ENCODE results near the gene UCKL1. TPM values are rescaled to one million over a fixed set of nuclear protein-coding genes. Genes with fewer than 3 reads are reported as not detected.
A peak's percentile ranks its signal among the peaks of the same experiment; 100 is the strongest.

UCKL1 gene
- polyA plus RNA-seq, 3 donors = 10.9 to 65.8 (median 14.5) TPM

DNA sequence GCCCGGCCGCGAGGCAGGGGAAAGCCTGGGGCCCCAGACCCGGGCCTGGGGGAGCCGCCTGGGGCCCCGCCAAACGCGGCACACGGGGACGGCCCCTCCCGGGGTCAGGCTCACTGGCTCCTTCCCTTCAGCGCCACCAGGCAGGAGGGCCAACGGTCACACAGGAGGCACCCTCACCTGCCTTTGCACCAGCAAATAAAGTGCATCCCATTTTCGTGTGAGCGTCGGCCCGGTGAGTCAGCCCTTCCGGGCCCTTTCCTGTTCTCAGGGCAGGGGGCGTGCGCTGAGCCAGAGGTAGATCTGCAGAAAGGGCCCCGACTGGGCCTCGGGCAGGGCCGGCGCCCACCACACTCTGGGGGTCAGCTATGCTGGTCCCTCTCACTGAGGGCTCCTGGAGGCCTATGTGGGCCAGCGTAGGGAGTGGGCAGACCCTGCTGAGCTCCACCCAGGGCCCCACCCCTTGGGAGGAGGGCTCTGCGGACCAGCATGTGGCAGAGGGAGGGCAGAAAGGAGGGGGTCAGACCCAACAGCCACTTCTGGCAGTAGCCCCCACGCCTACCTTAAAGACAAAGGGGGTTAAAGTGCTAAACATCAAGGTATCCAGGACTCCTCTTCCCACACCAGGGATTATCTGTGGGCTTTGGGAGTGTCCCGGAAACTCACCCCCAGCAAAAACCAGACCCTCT lies 931 bp upstream of the UCKL1 start:
- peaks cover 39% of the 10 kb centered on the region for H3K79me2 ChIP-seq (ENCODE audit: insufficient read depth, low read length)
- Mint-ChIP-seq H3K36me3 (peaks cover 7% of the 10 kb centered on the region in 2 donors), H3K9me3 (no peaks in the 10 kb centered on the region), H3K27ac (peak overlapping the region in 1 of 7 donors; percentile 36), H3K4me1 (peaks cover 28% of the 10 kb centered on the region), H3K27me3 (ENCODE audit: low read depth in 3 of 3) (peaks cover 0 to 5% (median 2%) of the 10 kb centered on the region in 3 donors), H3K4me3 (peak overlapping the region; percentile 76 to 85)
- peak overlapping the region; percentile 36 for H3K9ac ChIP-seq (ENCODE audit: insufficient read depth, low read length, poor library complexity, severe bottlenecking)
- H3K4me2 ChIP-seq (replicated peaks; ENCODE audit: extremely low read depth, low read length, poor library complexity, severe bottlenecking) = peak overlapping the region; percentile 89
- peaks cover 1 to 10% of the 10 kb centered on the region in 2 donors for H3K36me3 ChIP-seq (replicated peaks in 1 of 2; ENCODE audit: control insufficient read depth in 1 of 2, insufficient read depth in 2 of 2, low read length in 2 of 2)
- peaks cover 24 to 39% of the 10 kb centered on the region in 2 donors for H3K4me1 ChIP-seq (ENCODE audit: control insufficient read depth in 1 of 2, insufficient read depth in 2 of 2, low read length in 2 of 2)
- intact Hi-C loops (cut with micrococcal nuclease) = loop anchor here in 1 of 2 donors (2.0 to 5.0 kb wide), 3 partner anchors 60 to 250 kb away; partner anchors contain the start of genes ARFRP1, DNAJC5, TCEA2 and ZGPAT
- DNase-seq = peak in 2 of 3 donors; percentile 48 to 69
- no peak overlapping the region for H3K27ac ChIP-seq (ENCODE audit: low read depth in 1 of 2, low read length in 2 of 2)
- no peak overlapping the region for H2AFZ ChIP-seq (ENCODE audit: insufficient read depth, low read depth, low read length, poor library complexity, severe bottlenecking)
- WGBS (ENCODE audit: insufficient coverage) = 0% methylated on average over 25 of the region's 28 CpGs
- no peaks in the 10 kb centered on the region for H3K9me3 ChIP-seq (replicated peaks in 1 of 2; ENCODE audit: control insufficient read depth in 1 of 2, insufficient read depth in 1 of 2, low read length in 2 of 2)
- peaks cover 39% of the 10 kb centered on the region for H4K20me1 ChIP-seq (ENCODE audit: insufficient read depth, low read length)
- H3K27me3 ChIP-seq (ENCODE audit: control insufficient read depth in 2 of 2, insufficient read depth in 2 of 2, low read length in 2 of 2) = no peaks in the 10 kb centered on the region
- TF ChIP-seq, protein P1, sequence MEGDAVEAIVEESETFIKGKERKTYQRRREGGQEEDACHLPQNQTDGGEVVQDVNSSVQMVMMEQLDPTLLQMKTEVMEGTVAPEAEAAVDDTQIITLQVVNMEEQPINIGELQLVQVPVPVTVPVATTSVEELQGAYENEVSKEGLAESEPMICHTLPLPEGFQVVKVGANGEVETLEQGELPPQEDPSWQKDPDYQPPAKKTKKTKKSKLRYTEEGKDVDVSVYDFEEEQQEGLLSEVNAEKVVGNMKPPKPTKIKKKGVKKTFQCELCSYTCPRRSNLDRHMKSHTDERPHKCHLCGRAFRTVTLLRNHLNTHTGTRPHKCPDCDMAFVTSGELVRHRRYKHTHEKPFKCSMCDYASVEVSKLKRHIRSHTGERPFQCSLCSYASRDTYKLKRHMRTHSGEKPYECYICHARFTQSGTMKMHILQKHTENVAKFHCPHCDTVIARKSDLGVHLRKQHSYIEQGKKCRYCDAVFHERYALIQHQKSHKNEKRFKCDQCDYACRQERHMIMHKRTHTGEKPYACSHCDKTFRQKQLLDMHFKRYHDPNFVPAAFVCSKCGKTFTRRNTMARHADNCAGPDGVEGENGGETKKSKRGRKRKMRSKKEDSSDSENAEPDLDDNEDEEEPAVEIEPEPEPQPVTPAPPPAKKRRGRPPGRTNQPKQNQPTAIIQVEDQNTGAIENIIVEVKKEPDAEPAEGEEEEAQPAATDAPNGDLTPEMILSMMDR (IDR thresholded peaks at IDR 0.05) = no peak
- peak overlapping the region; percentile 39 to 93 (median 67) for H3K4me3 ChIP-seq (replicated peaks in 1 of 3; ENCODE audit: low read depth in 2 of 3, low read length in 3 of 3)

- Histone ChIP-seq H3K36me3 (replicated peaks in 1 of 2; ENCODE audit: control insufficient read depth in 1 of 2, insufficient read depth in 2 of 2, low read length in 2 of 2) (peaks cover 0 to 5% of the 10 kb centered on the region in 2 donors), H3K79me2 (ENCODE audit: insufficient read depth, low read length) (peaks cover 44% of the 10 kb centered on the region), H3K27me3 (ENCODE audit: control insufficient read depth in 2 of 2, insufficient read depth in 2 of 2, low read length in 2 of 2) (no peaks in the 10 kb centered on the region), H3K9ac (ENCODE audit: insufficient read depth, low read length, poor library complexity, severe bottlenecking) (peak overlapping the region; percentile 36), H3K4me2 (replicated peaks; ENCODE audit: extremely low read depth, low read length, poor library complexity, severe bottlenecking) (peak overlapping the region; percentile 89), H4K20me1 (ENCODE audit: insufficient read depth, low read length) (peaks cover 44% of the 10 kb centered on the region), H3K27ac (ENCODE audit: low read depth in 1 of 2, low read length in 2 of 2) (no peak overlapping the region), H3K4me3 (replicated peaks in 1 of 3; ENCODE audit: low read depth in 2 of 3, low read length in 3 of 3) (peak overlapping the region; percentile 39 to 93 (median 67)), H2AFZ (ENCODE audit: insufficient read depth, low read depth, low read length, poor library complexity, severe bottlenecking) (no peak overlapping the region), H3K9me3 (replicated peaks in 1 of 2; ENCODE audit: control insufficient read depth in 1 of 2, insufficient read depth in 1 of 2, low read length in 2 of 2) (no peaks in the 10 kb centered on the region), H3K4me1 (ENCODE audit: control insufficient read depth in 1 of 2, insufficient read depth in 2 of 2, low read length in 2 of 2) (peaks cover 24 to 39% of the 10 kb centered on the region in 2 donors)
- TF ChIP-seq, protein P1 (IDR thresholded peaks at IDR 0.05) = no peak
- Mint-ChIP-seq H3K9me3 (no peaks in the 10 kb centered on the region), H3K4me3 (peak overlapping the region; percentile 76 to 85), H3K27ac (peak overlapping the region in 1 of 7 donors; percentile 71), H3K36me3 (peaks cover 6 to 8% of the 10 kb centered on the region in 2 donors), H3K27me3 (ENCODE audit: low read depth in 3 of 3) (peaks cover 0 to 5% (median 2%) of the 10 kb centered on the region in 3 donors), H3K4me1 (peaks cover 30% of the 10 kb centered on the region)
- WGBS (ENCODE audit: insufficient coverage) = 0% methylated on average over 1 of the region's 15 CpGs
- no peak for DNase-seq
- intact Hi-C loops (cut with micrococcal nuclease) = loop anchor here in 1 of 2 donors (1.0 to 5.0 kb wide), 4 partner anchors 24 to 249 kb away; partner anchors contain the start of genes ARFRP1, DNAJC5, TCEA2 and ZGPAT
These were observed 418 bp upstream of the UCKL1 start for GRCh38 chr20:63956664-63957003.
